Peyer's patch (tissue), 4 donors: ENCODE results near the gene MMP11. TPM values are rescaled to one million over a fixed set of nuclear protein-coding genes. Genes with fewer than 3 reads are reported as not detected.

Source experiments
- DNase-seq, 3 donors: peaks; one replicate each; pipeline ENCODE4 v3.0.0-alpha.2; 2017 to 2019
- H3K27ac ChIP-seq, 4 donors: fragments of 200-600 bp; sonication (generic); one replicate each; pipeline ENCODE4 v1.5.1; 2016 to 2019
- H3K27me3 ChIP-seq, 2 donors: fragments of 200-600 bp; sonication (generic); one replicate each; pipeline ENCODE4 v1.5.1; 2019
- H3K36me3 ChIP-seq, 3 donors: fragments of 200-600 bp; sonication (generic); one replicate each; pipeline ENCODE4 v1.5.1; 2016 to 2019
- H3K4me1 ChIP-seq, 4 donors: fragments of 200-600 bp; sonication (generic); one replicate each; pipeline ENCODE4 v1.5.1; 2016 to 2019
- H3K4me3 ChIP-seq, 4 donors: fragments of 200-600 bp; sonication (generic); 1 replicate in 3 of 4; 2 replicates in 1 of 4; pipeline ENCODE4 v1.5.1; 2016 to 2019; ENCODE audit warnings: mild to moderate bottlenecking in 1 of 4
- H3K9me3 ChIP-seq, 4 donors: fragments of 200-600 bp; sonication (generic); one replicate each; pipeline ENCODE4 v1.5.1; 2016 to 2019; ENCODE audit warnings: mild to moderate bottlenecking in 1 of 4
- POLR2A ChIP-seq, 2 donors: fragments of 450-650 bp; IDR thresholded peaks; one replicate each; pipeline ENCODE4 v1.5.1; 2017; ENCODE audit warnings: antibody characterized with exemption in 2 of 2, mild to moderate bottlenecking in 2 of 2, moderate library complexity in 2 of 2
- total RNA-seq, 4 donors: library from RNA; depleted of rRNA; stranded (reverse); fragments of >200 nt; gene quantifications; one replicate each; pipeline ENCODE4 v1.1.0, GENCODE V29; 2016
- TF ChIP-seq, protein P1 (sequence below), 6 experiments: fragments of 450-650 bp in 4 of 6; fragments of 200-600 bp in 2 of 6; sonication (generic) in 1 of 6; IDR thresholded peaks; one replicate each; pipeline ENCODE4 v1.5.1; 2017 to 2019; ENCODE audit warnings: antibody characterized with exemption in 6 of 6, mild to moderate bottlenecking in 3 of 6, moderate library complexity in 1 of 6

MMP11 gene
- total RNA-seq, 4 donors from 2014 or later, result 2.9 to 19.5 (median 13.7) TPM

DNA sequence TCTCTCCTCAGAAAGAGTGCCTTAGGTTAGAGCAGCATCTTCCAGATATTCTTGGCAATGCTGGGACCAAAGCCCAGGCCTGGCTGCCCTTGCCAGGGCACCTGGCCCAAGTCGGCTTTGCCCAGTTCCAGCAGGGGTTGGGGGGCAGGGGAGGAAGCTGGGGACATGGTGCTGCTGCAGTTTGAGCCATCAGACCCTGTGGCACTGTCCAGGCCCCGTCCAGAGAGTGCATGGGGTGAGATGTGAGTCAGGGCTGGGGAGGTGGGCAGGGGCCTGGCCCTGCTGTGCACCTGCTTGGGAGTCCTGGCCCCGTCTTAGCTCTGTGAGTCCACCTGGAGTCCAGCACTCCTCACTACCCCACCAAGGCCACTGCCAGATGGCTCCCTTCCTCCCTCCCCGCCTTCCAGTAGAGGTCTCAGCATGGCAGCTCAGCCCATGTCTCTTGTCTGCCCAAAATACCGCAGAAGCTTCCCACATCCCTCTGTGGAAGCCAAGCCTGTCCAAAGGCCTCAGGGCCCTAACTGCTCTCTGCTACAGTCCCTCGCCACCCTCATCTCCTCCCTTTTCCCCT is 49.5 kb downstream of the MMP11 start:
- no peaks in the 10 kb centered on the region for H3K9me3 ChIP-seq
- H3K4me3 ChIP-seq, result no peak overlapping the region
- peaks cover 0 to 88% (median 0%) of the 10 kb centered on the region in 3 donors for H3K36me3 ChIP-seq
- peak in 1 of 3 donors; percentile 28 for DNase-seq
- H3K4me1 ChIP-seq, result peaks cover 0 to 8% (median 0%) of the 10 kb centered on the region in 4 donors
- TF ChIP-seq POLR2A (IDR thresholded peaks at IDR 0.05), result no peak
- TF ChIP-seq, protein P1, sequence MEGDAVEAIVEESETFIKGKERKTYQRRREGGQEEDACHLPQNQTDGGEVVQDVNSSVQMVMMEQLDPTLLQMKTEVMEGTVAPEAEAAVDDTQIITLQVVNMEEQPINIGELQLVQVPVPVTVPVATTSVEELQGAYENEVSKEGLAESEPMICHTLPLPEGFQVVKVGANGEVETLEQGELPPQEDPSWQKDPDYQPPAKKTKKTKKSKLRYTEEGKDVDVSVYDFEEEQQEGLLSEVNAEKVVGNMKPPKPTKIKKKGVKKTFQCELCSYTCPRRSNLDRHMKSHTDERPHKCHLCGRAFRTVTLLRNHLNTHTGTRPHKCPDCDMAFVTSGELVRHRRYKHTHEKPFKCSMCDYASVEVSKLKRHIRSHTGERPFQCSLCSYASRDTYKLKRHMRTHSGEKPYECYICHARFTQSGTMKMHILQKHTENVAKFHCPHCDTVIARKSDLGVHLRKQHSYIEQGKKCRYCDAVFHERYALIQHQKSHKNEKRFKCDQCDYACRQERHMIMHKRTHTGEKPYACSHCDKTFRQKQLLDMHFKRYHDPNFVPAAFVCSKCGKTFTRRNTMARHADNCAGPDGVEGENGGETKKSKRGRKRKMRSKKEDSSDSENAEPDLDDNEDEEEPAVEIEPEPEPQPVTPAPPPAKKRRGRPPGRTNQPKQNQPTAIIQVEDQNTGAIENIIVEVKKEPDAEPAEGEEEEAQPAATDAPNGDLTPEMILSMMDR (IDR thresholded peaks at IDR 0.05), result no peak
- H3K27ac ChIP-seq, result no peak overlapping the region
- no peaks in the 10 kb centered on the region for H3K27me3 ChIP-seq

DNA sequence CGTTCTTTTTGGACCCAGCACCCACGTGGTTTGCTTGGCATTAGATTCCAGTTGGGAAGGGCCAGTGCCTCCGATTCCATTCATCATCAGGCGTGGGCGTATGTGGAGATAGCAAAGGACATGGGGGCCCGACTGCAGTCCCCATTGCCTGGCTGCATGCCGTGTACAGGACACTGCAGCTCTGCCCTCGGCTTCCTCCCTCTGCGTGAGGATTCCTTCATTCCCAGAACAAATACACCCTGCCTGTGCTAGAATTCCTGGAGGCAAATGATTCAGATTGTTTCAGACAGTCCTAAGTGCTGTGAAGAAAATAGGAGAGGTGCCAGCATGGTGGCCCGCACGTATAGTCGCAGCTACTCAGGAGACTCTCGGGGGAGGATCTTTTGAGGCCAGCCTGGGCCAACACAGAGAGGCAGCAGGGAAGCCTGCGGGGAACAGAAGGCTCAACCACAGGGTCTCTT is 50.7 kb downstream of the MMP11 start:
- H3K4me3 ChIP-seq, result no peak overlapping the region
- H3K9me3 ChIP-seq, result no peaks in the 10 kb centered on the region
- no peak overlapping the region for H3K27ac ChIP-seq
- H3K27me3 ChIP-seq, result no peaks in the 10 kb centered on the region
- H3K4me1 ChIP-seq, result peaks cover 0 to 8% (median 0%) of the 10 kb centered on the region in 4 donors
- TF ChIP-seq, protein P1 (IDR thresholded peaks at IDR 0.05), result no peak
- no peak for TF ChIP-seq POLR2A (IDR thresholded peaks at IDR 0.05)
- peaks cover 0 to 87% (median 0%) of the 10 kb centered on the region in 3 donors for H3K36me3 ChIP-seq
- DNase-seq, result peak in 1 of 3 donors; percentile 19

DNA sequence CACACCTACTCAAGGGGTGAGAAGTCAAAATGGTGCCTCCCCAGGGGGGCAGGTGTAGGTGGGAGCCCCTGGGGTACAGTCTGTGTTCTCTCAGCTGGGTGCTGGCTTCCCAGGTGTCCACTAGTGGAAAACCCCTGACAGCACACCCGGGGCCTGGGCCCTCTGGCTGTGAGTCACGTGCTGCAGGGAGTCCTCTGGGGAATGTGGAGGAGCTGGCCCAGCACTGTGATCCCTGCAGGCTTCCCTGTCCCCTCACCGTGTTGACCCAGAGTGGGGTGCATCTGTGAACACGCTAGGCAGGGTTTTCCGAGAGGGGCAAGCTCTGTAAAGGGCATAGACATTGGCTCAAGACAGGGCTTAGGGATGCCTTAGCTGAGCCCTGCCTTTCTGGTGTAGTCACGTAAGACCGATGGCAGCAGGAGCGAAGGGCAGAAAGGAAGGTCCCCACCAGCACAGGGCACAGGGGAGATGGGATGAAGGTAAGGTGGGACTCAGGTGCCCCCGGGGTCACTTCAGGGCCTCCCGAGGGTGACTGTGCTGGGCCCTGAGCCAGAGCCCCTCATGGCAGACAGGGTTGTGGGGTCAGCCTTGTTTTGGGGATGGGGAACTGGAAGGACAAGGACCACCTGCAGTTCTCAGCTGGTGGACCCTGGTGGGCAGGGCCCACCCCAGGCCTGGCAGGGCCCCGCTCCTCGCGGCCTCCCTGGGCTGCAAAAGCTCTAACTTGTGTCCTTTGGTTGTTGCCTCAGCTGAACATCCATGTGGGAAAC is 52.0 kb downstream of the MMP11 start:
- Histone ChIP-seq H3K4me1 (peaks cover 0 to 8% (median 0%) of the 10 kb centered on the region in 4 donors), H3K27me3 (no peaks in the 10 kb centered on the region), H3K36me3 (peaks cover 0 to 86% (median 0%) of the 10 kb centered on the region in 3 donors), H3K27ac (no peak overlapping the region), H3K4me3 (no peak overlapping the region), H3K9me3 (no peaks in the 10 kb centered on the region)
- TF ChIP-seq POLR2A (IDR thresholded peaks at IDR 0.05), result no peak
- TF ChIP-seq, protein P1 (IDR thresholded peaks at IDR 0.05), result no peak
- DNase-seq, result peak in 1 of 3 donors; percentile 29

DNA sequence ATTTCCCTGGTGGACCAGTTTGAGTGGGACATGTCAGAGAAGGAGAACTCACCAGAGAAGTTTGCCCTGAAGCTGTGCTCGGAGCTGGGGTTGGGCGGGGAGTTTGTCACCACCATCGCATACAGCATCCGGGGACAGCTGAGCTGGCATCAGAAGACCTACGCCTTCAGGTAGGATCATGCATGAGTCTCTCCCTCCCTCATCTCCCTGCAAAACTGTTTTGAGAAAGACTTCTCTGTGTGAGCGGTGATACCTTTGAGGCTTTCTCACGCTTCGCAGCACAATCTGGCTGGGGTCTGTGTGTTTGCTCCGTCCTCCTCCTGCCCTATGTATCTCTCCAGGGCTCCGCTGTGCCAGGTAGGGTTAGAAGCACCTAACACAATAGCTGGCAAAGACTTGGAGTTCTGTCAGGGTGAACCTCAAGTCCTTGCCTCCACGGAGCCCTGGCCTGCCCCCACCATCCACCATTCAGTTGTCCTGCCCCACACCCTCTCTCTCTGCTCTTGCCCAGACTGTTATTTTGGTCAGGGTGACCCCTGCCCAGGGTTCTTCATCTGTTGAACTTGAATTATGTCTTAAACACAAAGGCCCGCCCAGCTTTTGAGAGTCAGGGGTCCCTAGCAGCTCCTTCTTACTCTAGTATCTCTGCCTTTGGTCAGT is 52.7 kb downstream of the MMP11 start:
- Histone ChIP-seq H3K4me3 (no peak overlapping the region), H3K36me3 (peaks cover 0 to 84% (median 0%) of the 10 kb centered on the region in 3 donors), H3K9me3 (no peaks in the 10 kb centered on the region), H3K4me1 (peaks cover 0 to 6% (median 3%) of the 10 kb centered on the region in 4 donors), H3K27me3 (no peaks in the 10 kb centered on the region), H3K27ac (no peak overlapping the region)
- DNase-seq, result peak in 1 of 3 donors; percentile 31
- TF ChIP-seq, protein P1 (IDR thresholded peaks at IDR 0.05), result no peak

DNA sequence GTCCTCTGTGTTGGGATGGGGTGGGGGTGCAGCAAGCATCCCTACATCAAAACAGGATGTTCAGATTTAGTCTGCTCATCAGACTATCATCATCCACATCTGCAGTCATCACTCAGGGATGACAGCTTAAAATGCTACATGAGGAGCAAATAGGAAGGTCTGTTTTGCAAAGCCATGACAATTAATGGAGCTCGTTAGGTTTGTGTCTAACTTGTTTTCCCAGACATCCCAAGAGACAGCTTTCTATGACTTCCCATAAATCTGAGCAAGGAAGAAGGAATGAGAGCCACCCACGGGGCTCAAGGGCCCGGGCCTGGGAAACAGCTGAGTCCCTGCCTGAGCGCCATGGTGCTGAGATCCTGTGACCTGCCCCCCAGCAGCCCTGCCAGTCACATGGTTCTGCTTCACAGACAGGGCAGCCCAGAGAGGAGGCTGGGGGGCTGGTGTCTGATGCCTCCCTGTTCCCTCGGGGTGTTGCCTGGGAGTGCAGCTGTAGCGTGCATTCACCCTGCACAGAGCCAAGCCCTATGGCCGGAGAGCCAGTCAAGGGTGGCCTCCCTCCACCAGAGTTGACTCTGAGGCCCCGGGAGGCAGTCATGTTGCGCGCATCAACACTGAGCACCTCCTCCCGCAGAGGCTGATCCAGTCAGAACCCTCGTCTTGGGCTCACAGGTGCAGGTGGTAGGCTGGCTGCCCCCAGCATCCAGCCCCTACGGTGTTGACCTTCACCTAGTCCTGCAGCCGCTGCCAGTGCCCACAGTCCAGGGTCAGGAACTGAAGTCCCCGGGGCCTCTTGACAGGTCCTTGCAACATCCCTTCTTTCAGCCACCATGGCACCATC is 54.1 kb downstream of the MMP11 start:
- H3K36me3 ChIP-seq, result peaks cover 0 to 79% (median 0%) of the 10 kb centered on the region in 3 donors
- H3K27me3 ChIP-seq, result no peaks in the 10 kb centered on the region
- DNase-seq, result no peak
- peaks cover 0 to 6% (median 0%) of the 10 kb centered on the region in 4 donors for H3K4me1 ChIP-seq
- no peak for TF ChIP-seq POLR2A (IDR thresholded peaks at IDR 0.05)
- TF ChIP-seq, protein P1 (IDR thresholded peaks at IDR 0.05), result no peak
- no peak overlapping the region for H3K27ac ChIP-seq
- H3K4me3 ChIP-seq, result no peak overlapping the region
- no peaks in the 10 kb centered on the region for H3K9me3 ChIP-seq
